SK-MEL-5 (cell line): ENCODE measurements around the gene ZNF608. TPM values are rescaled to one million over a fixed set of nuclear protein-coding genes. Genes with fewer than 3 reads are reported as not detected.
A peak's percentile ranks its signal among the peaks of the same experiment; 100 is the strongest.

Source experiments
- DNase-seq: peaks from one replicate; pipeline ENCODE4 v3.0.0-alpha.2; 2016; ENCODE audit warnings: low read depth, low spot score
- in situ Hi-C: cut with HindIII; loops from 2 replicates; pipeline ENCODE4 v1.10.0; 2016; ENCODE audit warnings: low sequenced_read_pairs, high pct_unique_total_duplicates, low pct_unique_long_range_greater_than_20kb
- total RNA-seq: library from RNA; depleted of rRNA; stranded (reverse); fragments of >200 nt; shearing (Covaris generic); gene quantifications from 2 replicates; pipeline ENCODE4 v1.2.3, GENCODE V29; 2014

The ZNF608 gene
- total RNA-seq, 1 experiment from 2014 or later = 10.9 TPM

- DNase-seq = no peak
- in situ Hi-C loops = no loop called here
Observed at GRCh38 chr5:124760608-124761007, 14.2 kb upstream of the ZNF608 start.

GRCh38 chr5:124755565-124755964 lies 9.1 kb upstream of the ZNF608 start:
- in situ Hi-C loops = no loop called here
- DNase-seq = peak; percentile 87

DNA sequence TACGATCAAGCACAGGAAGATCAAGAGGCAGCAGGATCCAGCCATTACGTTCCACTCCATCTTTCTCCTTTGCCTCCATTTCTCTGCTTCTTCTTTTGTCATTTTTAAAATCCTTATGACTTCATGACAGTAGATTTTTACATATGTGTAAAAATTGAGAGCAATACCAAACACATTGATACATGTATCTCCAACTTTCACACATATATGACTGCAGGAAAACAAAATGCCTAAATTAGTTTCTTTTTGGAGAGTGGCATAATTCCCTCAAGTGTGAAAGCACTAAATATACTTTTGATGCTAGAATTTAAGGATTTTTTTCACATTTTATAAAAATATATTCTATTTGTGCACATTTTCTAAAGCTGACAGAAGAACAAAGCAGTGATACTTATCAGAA lies 8.6 kb upstream of the ZNF608 start:
- no peak for DNase-seq
- in situ Hi-C loops = no loop called here

- DNase-seq = peak; percentile 78
- in situ Hi-C loops = no loop called here
Observed at GRCh38 chr5:124754206-124754927, 7.9 kb upstream of the ZNF608 start.

DNA sequence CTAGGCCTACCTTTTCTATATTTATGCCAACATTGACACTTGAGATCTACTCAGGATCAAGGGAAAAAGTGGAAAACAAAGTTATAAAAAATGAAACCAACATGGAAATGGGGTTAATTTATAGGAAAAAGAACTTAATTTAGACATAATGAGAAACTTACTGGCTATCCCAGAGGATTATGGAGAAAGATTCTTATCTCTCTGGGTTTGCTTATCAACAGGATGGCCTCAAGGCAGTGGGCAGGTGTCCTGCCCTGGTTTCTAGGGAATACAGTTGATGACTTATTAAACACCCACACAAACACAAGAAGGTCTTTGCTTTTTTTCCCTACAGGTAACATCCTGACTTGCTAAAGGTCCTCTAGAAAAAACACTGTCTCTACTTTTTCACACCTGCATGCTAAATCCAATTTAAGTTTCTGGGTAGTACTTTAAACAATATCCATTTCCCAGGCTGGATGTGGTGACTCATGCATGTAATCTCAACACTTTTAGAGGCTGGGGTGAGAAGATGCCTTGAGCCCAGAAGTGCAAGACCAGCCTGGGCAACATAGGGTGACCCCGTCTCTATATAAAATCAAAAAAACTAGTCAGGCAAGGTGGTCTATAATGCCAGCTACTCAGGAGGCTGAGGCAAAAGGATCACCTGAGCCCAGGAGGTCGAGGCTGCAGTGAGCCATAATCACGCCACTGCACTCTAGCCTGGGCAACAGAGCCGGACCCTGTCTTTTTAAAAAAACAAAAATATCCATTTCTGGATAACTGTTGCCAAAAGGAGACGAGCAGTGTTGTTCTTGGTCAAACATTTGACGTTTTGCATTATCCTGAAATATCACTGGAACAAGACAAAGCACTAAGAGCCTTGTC lies 6.6 kb upstream of the ZNF608 start:
- in situ Hi-C loops = no loop called here
- no peak for DNase-seq

DNA sequence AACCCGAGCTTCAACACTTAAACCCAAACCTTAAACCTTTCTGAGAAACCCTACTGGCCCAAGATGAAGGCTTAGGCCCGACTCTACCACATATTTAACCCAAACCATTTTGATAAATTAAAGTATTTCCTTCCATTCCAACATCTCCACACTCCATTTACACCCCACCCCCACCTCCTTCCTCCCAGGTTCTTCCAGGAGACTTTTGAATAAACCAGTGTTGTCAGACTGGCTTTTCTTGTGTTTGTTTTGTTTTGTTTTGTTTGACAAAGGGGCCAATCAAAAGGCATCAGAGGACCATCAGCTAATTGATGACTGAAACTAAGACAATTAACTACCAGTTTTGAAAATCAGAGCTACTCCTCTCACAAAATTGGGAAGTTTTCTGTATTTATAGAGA lies 4.6 kb upstream of the ZNF608 start:
- no peak for DNase-seq
- in situ Hi-C loops = no loop called here

DNA sequence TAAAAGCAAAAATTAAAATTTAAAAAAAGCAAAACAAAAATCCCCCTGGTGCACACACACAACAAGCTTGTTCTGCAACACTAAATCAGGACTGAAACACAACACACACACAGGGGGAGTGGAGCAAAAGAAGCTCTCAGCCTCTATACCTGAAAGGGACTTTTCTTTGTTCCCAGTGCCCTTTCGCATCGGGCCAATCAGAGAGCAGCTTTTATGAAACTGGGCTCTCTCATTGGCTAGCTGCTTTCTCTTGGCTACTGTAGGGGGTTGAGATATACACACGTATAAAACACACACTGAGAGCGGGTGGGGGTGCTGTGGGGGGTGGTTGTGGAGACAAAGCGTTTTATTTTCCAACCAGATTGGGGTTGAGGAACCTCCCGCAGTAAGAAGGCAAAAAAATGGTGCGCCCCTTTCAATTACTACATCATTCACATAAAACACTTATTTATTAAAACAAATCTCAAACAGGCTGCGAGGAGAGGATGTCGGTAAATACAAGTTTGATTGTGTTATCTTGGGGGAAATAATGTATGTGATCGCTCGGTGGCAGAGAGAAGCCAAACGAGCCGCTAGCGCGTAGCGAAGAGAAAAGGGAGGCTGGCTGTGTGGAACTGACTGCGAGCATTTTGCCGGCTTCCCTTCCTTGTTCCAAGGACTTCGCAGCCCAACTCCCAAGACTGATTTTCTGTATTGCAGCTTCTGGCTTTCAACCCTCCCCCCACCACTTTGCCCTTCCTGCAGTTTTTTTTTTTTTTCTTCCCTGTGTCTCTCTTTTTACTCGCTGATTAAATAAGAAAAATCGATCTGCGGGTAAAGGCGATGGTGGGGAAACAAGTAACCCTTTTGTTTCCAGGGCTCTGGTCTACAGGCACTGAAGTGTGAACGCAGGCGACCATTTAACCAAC lies 2.5 kb upstream of the ZNF608 start:
- in situ Hi-C loops = no loop called here

GRCh38 chr5:124747791-124748686 lies 1.6 kb upstream of the ZNF608 start:
- no peak for DNase-seq

More for the DNA sequence above, 2.5 kb upstream of the ZNF608 start:
- DNase-seq = peak; percentile 97

DNA sequence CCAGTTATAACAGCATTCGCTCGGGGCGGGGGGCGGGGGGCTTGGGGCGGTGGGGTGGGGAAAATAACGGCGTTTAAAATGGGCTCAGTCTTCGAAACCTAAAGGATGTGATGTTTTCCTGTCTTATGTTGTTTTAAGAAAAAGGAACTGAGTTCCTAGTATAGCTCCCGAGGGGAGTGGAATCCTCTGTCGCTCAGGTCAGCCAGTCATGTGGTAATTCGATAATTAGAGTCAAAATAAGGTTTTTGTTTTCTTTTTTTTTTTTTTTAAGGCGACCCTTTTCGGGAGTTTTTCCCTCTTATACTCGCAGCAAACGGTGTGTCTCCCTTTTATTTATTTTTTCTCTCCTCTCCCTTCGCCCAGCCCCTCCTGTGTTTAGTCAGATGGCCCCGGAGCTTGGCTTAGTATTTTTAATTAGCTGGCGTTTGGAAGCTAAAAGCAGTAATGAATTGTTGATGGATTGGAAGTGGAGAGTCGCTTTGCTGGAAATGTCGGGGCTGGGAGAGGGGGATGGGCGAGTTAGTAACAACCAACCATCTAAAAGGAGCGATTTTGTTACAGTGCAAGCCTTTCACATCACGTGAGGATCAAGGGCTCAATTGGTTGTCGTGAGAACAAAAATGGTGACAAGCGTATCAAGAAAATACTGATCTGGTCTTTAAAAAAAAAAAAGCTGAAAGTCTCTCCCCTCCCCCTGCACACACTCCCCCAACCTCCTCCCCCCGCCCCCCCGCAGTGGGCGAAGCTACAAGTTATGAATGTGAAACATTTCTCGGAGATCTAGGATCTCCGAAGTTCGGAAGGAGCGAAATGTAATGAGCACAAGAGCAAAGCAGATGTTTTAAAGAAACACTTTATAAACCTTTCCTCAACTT lies 714 bp upstream of the ZNF608 start:
- in situ Hi-C loops = no loop called here
- peak; percentile 92 for DNase-seq

More at GRCh38 chr5:124747791-124748686, 1.6 kb upstream of the ZNF608 start:
- in situ Hi-C loops = no loop called here

- no peak for DNase-seq
- in situ Hi-C loops = no loop called here
Observed at GRCh38 chr5:124745007-124745927, 1.2 kb downstream of the ZNF608 start.

DNA sequence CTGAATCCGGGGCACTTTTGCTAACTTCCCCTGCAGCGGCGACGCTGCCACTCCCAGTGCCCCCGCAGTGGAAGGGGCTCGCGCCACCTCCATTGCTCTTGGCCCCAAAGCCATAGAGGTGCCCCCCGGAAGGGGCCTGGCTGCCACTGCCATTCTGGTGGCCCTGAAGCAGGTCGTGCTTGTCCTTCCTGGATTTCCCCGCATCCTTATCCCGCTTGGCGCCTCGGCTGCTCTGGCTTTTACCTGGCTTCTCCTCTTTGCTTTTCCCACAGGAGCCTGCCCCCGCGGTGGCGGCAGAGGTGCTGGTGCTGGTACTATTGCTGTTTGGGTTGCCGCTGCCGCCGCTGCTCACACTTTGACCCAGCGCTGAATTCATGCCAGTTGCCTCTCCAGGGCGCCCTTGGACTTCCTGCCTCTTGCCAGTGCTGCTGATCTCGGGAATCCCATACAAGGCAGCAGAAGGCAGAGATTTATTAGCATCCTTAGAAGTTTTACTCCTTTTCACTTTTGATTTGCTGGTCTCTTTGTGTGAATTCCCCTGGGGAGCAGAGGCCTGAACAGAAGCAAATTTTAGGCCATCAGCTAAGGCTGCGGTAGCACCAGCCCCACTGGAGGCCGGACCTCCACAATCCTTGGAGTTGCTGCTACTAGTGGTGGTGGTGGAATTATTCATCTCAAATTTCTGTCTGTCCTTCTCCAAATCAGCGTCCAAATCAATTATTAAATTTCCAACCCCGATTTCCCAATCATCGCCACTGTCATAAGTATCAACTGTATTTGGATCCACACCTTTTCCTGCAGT lies 2.1 kb downstream of the ZNF608 start:
- in situ Hi-C loops = no loop called here
- DNase-seq = no peak

DNA sequence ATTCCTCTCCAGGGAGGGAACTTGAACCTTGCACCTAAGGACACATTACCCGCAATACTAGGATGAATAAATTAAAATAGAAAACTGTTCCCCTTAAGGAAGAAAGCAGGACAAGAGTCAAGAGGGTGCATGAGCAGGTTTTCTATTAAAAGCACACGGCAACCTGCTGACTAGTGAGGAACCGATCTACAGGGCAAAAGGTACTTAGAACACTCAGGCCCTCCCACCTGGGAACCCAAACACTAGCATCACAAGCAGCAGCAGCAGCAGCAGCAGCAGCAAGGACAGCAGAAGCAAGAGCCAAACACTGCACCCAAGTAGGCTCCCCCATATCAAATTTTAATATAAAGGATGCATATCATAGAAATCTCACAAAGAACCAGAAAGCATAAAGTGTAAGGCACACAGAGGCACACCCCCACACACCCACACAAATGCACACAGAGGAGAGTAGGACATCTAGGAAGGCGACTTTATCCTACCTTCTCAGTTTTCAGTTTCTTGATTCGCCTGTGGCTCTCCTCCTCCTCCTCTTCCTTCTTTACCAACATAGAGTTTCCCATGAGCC lies 2.8 kb downstream of the ZNF608 start:
- in situ Hi-C loops = no loop called here

DNA sequence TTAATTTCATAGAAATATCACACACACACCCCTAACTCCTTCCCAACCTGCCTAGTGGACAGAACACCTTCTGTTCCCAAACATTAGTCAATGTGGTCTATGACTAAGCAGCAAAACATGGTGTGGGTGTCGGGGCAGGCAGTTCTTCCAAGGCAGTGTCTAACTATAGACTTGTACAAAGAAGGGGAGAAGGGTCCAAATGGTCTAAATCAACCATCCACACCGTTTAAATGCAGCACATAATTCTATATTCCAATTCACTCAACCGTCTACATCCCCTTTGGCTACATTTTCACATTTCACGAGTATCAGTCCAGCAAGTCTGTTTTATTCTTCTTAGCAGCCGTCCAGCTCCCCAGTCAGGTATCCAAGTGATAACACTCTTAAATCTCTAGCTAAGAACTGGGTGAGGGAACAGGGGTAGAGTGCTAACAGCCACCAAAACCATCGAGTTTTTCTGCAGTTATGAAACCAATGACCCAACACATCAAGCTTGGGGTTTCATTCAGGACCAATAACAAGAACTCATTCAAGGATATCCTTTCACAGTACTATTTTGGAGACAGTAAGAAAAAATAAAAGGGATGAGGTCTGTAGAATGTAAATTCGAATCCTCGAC lies 3.3 kb downstream of the ZNF608 start:
- in situ Hi-C loops = no loop called here
- DNase-seq = peak; percentile 70

More for the DNA sequence above, 2.8 kb downstream of the ZNF608 start:
- no peak for DNase-seq

DNA sequence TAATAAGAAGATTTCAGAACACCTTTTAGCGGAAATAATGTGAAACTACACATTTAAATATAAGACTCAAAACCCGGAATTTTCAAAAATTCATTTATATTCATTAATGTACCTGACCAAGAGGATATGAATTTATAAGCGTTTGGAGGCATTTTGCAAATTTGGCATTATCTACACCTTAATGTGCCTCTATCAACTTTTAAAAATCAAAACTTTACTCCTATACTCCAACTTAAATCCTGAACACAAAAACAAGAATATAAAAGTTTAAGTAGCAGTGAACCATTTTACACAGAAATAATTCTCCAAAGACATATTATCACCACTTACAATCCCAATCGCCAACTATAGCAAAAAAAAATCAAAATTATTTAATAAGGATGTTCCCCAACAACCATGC lies 3.9 kb downstream of the ZNF608 start:
- in situ Hi-C loops = no loop called here
- DNase-seq = no peak
